Ascending aorta (tissue), 2 donors: ENCODE data around the gene MFRP. TPM values are rescaled to one million over a fixed set of nuclear protein-coding genes. Genes with fewer than 3 reads are reported as not detected.

Experiments
- DNase-seq, 2 donors: peaks; one replicate each; pipeline ENCODE4 v3.0.0-alpha.2; 2019; ENCODE audit warnings: low spot score in 2 of 2
- H3K27ac ChIP-seq, 2 donors: fragments of 200-600 bp; sonication (generic); one replicate each; pipeline ENCODE4 v1.5.1; 2016 to 2017; ENCODE audit warnings: mild to moderate bottlenecking in 1 of 2
- H3K27me3 ChIP-seq: fragments of 200-600 bp; sonication (generic); one replicate; pipeline ENCODE4 v1.5.1; 2017
- H3K36me3 ChIP-seq, 2 donors: fragments of 200-600 bp; sonication (generic); one replicate each; pipeline ENCODE4 v1.5.1; 2016
- H3K4me1 ChIP-seq, 2 donors: fragments of 200-600 bp; sonication (generic); one replicate each; pipeline ENCODE4 v1.5.1; 2016 to 2017; ENCODE audit warnings: mild to moderate bottlenecking in 1 of 2
- H3K4me3 ChIP-seq, 2 donors: fragments of 200-600 bp; sonication (generic); one replicate each; pipeline ENCODE4 v1.5.1; 2016 to 2017; ENCODE audit warnings: mild to moderate bottlenecking in 1 of 2
- H3K9me3 ChIP-seq, 2 donors: fragments of 200-600 bp; sonication (generic); one replicate each; pipeline ENCODE4 v1.5.1; 2016
- intact Hi-C: fragments of 100-400 bp; cut with DNase I; formaldehyde crosslinking; loops from one replicate; pipeline ENCODE4 v1.15.1; 2023
- total RNA-seq: library from RNA; depleted of rRNA; stranded (reverse); fragments of >200 nt; gene quantifications from one replicate; pipeline ENCODE4 v1.1.0, GENCODE V29; 2016
- TF ChIP-seq, protein P1 (sequence below), 3 experiments: fragments of 200-600 bp in 2 of 3; fragments of 450-650 bp in 1 of 3; sonication (generic) in 2 of 3; IDR thresholded peaks; one replicate each; pipeline ENCODE4 v1.5.1; 2016 to 2019; ENCODE audit warnings: antibody characterized with exemption in 3 of 3, mild to moderate bottlenecking in 1 of 3, moderate library complexity in 1 of 3

MFRP gene
- total RNA-seq, 1 donor from 2014 or later = not detected

GRCh38 chr11:119315131-119316015 lies 31.1 kb downstream of the MFRP start:
- peaks cover 45 to 49% of the 10 kb centered on the region in 2 donors for H3K36me3 ChIP-seq
- DNase-seq = peak in 1 of 2 donors; percentile 82
- H3K9me3 ChIP-seq = no peaks in the 10 kb centered on the region
- H3K4me1 ChIP-seq = peaks cover 20 to 60% of the 10 kb centered on the region in 2 donors
- H3K27ac ChIP-seq = peak overlapping the region; percentile 98 to 99
- intact Hi-C loops = loop anchor here (1.0 to 5.0 kb wide), 4 partner anchors 9 to 693 kb away; partner anchors contain the start of genes BCL9L and DPAGT1
- H3K4me3 ChIP-seq = peak overlapping the region; percentile 80 to 92
- H3K27me3 ChIP-seq = no peaks in the 10 kb centered on the region
- TF ChIP-seq, protein P1, sequence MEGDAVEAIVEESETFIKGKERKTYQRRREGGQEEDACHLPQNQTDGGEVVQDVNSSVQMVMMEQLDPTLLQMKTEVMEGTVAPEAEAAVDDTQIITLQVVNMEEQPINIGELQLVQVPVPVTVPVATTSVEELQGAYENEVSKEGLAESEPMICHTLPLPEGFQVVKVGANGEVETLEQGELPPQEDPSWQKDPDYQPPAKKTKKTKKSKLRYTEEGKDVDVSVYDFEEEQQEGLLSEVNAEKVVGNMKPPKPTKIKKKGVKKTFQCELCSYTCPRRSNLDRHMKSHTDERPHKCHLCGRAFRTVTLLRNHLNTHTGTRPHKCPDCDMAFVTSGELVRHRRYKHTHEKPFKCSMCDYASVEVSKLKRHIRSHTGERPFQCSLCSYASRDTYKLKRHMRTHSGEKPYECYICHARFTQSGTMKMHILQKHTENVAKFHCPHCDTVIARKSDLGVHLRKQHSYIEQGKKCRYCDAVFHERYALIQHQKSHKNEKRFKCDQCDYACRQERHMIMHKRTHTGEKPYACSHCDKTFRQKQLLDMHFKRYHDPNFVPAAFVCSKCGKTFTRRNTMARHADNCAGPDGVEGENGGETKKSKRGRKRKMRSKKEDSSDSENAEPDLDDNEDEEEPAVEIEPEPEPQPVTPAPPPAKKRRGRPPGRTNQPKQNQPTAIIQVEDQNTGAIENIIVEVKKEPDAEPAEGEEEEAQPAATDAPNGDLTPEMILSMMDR (IDR thresholded peaks at IDR 0.05) = peak; percentile 11 to 24 (median 22)

- H3K36me3 ChIP-seq = peaks cover 52 to 56% of the 10 kb centered on the region in 2 donors
- H3K4me3 ChIP-seq = peak overlapping the region; percentile 80 to 92
- TF ChIP-seq, protein P1 (IDR thresholded peaks at IDR 0.05) = no peak
- H3K9me3 ChIP-seq = no peaks in the 10 kb centered on the region
- peak overlapping the region; percentile 98 to 99 for H3K27ac ChIP-seq
- peaks cover 20 to 56% of the 10 kb centered on the region in 2 donors for H3K4me1 ChIP-seq
- no peaks in the 10 kb centered on the region for H3K27me3 ChIP-seq
- no peak for DNase-seq
- intact Hi-C loops = loop anchor here (5.0 kb wide), 3 partner anchors 212 to 692 kb away; partner anchors contain the start of genes BCL9L and DPAGT1
These were observed 31.8 kb downstream of the MFRP start for GRCh38 chr11:119314726-119315125.

DNA sequence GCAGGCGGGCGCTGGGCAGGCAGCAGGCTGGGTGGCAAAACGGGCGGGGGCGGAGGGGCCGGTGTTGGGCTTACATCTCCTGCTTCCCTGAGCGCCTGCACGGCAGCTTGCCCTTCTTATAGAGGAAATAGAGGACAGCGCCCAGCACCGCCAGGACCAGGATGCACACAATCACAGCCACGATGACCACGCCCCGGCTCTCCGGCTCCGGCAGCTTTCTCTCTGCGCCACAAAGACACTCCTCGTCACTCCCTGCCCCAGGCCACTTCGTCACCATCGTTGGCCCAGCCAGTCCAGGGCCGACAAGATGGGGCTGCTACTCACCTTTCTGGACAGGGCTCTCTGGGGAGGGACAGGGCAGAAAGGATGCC lies 35.8 kb downstream of the MFRP start:
- TF ChIP-seq, protein P1 (IDR thresholded peaks at IDR 0.05) = no peak
- peaks cover 65 to 74% of the 10 kb centered on the region in 2 donors for H3K36me3 ChIP-seq
- H3K27ac ChIP-seq = peak overlapping the region; percentile 98 to 99
- DNase-seq = no peak
- no peaks in the 10 kb centered on the region for H3K27me3 ChIP-seq
- intact Hi-C loops = no loop called here
- H3K4me1 ChIP-seq = peaks cover 14 to 65% of the 10 kb centered on the region in 2 donors
- H3K9me3 ChIP-seq = no peaks in the 10 kb centered on the region
- no peak overlapping the region for H3K4me3 ChIP-seq

- H3K9me3 ChIP-seq = no peaks in the 10 kb centered on the region
- peaks cover 14 to 68% of the 10 kb centered on the region in 2 donors for H3K4me1 ChIP-seq
- peaks cover 65 to 72% of the 10 kb centered on the region in 2 donors for H3K36me3 ChIP-seq
- intact Hi-C loops = loop anchor here (5.0 kb wide), 1 partner anchor 103 kb away; the partner anchor contains the start of gene CBL
- no peak for DNase-seq
- H3K27ac ChIP-seq = peak overlapping the region; percentile 98 to 99
- H3K27me3 ChIP-seq = no peaks in the 10 kb centered on the region
- TF ChIP-seq, protein P1 (IDR thresholded peaks at IDR 0.05) = no peak
- no peak overlapping the region for H3K4me3 ChIP-seq
These were observed 36.4 kb downstream of the MFRP start for GRCh38 chr11:119309953-119310681.

- Histone ChIP-seq H3K4me1 (peaks cover 11 to 65% of the 10 kb centered on the region in 2 donors), H3K27me3 (no peaks in the 10 kb centered on the region), H3K36me3 (peaks cover 60 to 65% of the 10 kb centered on the region in 2 donors), H3K9me3 (no peaks in the 10 kb centered on the region), H3K27ac (peak overlapping the region; percentile 98 to 99), H3K4me3 (no peak overlapping the region)
- intact Hi-C loops = loop anchor here (5.0 kb wide), 1 partner anchor 102 kb away; the partner anchor contains the start of gene CBL
- no peak for DNase-seq
- TF ChIP-seq, protein P1 (IDR thresholded peaks at IDR 0.05) = no peak
These were observed 37.1 kb downstream of the MFRP start for GRCh38 chr11:119309411-119309810.
